Neural crest cell (in vitro differentiated cells): Measurements from ENCODE around the gene TBC1D2B. TPM values are rescaled to one million over a fixed set of nuclear protein-coding genes. Genes with fewer than 3 reads are reported as not detected.
"Not testable (repeated sequence)": the region's sequence is repeated elsewhere in the genome, so short reads cannot be mapped to it uniquely, and the experiment has no call there.

Experiments used
- DNase-seq: peaks from one replicate; pipeline ENCODE4 v3.0.0; 2021; ENCODE audit warnings: low read depth, mixed read lengths, low spot score
- H3K27ac Mint-ChIP-seq: one replicate; pipeline ENCODE4 v1.8.0; 2021; ENCODE audit warnings: mild to moderate bottlenecking, mixed read lengths; ENCODE audit not compliant: unreplicated experiment
- H3K27me3 Mint-ChIP-seq: 2 replicates; pipeline ENCODE4 v1.8.0; 2021; ENCODE audit warnings: low read depth, mild to moderate bottlenecking, mixed read lengths
- H3K36me3 Mint-ChIP-seq: 2 replicates; pipeline ENCODE4 v1.8.0; 2021; ENCODE audit warnings: low read depth, mild to moderate bottlenecking, mixed read lengths
- H3K4me1 Mint-ChIP-seq: 2 replicates; pipeline ENCODE4 v1.8.0; 2021; ENCODE audit warnings: mixed read lengths
- H3K4me3 Mint-ChIP-seq: one replicate; pipeline ENCODE4 v1.8.0; 2021; ENCODE audit warnings: mild to moderate bottlenecking, mixed read lengths
- H3K9me3 Mint-ChIP-seq: 2 replicates; pipeline ENCODE4 v1.8.0; 2021; ENCODE audit warnings: mixed read lengths
- CTCF ChIP-seq: fragments of 200-600 bp; sonication (generic); conservative IDR thresholded peaks from 2 replicates; pipeline ENCODE4 v1.5.0; 2021; ENCODE audit warnings: antibody characterized with exemption, mild to moderate bottlenecking
- total RNA-seq: library from RNA; stranded (reverse); gene quantifications from 2 replicates; pipeline ENCODE4 v1.2.1, GENCODE V29; 2021

Gene TBC1D2B
- total RNA-seq, 1 donor from 2014 or later = 21.8 TPM

DNA sequence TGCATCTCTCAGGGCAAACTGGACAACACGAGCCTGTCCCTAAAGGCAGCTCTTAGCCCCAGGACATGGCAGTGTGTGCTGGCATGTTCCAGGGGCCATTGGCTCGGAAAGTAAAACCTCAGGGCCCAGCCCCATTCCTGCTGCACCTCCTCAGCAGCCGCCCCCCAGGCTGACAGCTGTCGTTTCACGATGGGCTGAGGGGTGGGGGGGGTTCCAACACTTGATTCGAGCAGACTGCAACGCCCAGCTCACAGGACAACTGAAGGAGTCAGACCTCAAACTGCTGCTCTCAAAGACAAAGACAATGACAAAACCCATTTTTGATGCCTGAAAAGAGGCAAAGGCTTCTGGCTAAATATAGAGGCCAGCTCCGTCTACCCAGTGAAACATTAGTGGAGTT, 81.3 kb downstream of the TBC1D2B start:
- H3K27me3 Mint-ChIP-seq, H3K9me3 Mint-ChIP-seq, H3K4me3 Mint-ChIP-seq, H3K36me3 Mint-ChIP-seq, H3K27ac Mint-ChIP-seq, DNase-seq: not testable (repeated sequence)
- H3K4me1 Mint-ChIP-seq = peaks cover 18% of the 10 kb centered on the region

DNA sequence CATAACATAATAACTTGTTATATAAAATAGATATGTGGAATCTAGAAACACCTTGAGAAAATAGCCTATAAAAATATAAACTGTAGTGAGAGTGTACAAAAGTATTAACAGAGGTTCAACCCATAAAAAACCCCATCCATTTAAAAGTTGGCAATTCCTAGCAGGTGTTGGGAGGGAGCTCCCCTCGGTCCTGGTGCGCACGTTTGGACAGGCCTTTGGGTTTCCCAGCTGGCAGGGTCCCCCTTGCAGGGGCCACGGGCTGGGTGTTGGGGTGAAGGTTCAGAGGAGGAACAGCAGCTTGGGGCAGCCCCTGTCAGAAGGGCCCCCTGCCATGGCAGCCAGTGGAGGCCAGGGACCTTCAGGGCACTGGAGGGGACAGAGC, 82.0 kb downstream of the TBC1D2B start:
- H3K4me1 Mint-ChIP-seq = peaks cover 20% of the 10 kb centered on the region
- not testable (repeated sequence) for DNase-seq, H3K4me3 Mint-ChIP-seq, H3K27ac Mint-ChIP-seq, H3K27me3 Mint-ChIP-seq, H3K9me3 Mint-ChIP-seq, H3K36me3 Mint-ChIP-seq

DNA sequence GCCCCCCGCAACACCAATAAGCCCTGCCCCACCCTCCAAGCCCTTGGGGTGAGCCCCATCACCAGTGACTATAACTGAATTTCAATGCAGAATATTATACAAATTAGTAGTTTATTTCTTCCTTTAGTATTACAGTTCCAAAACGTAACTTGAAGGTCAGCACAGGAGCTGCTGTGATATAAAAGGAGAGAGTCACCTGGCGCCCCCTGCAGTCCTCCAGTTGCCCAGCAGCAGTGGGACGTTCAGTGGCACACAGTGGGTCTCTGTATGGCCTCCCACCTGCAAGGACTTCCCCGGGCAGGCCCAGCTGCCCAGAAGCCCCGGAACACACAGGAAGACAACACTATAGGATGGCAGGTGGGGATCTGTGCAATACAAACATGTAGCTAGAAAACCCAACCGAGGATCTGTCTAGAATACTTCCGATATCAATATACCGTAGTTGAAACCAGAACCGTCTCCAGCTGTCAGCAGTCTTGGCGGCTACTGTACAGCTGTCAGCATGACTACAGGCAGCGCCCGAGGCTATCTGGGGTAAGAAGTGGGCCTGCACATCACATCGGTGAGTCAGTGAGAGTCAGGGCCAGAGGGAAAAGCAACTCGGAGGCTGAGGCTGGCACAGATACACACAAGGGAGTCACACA, 82.5 kb downstream of the TBC1D2B start:
- H3K27ac Mint-ChIP-seq, H3K27me3 Mint-ChIP-seq, H3K9me3 Mint-ChIP-seq, H3K36me3 Mint-ChIP-seq, H3K4me3 Mint-ChIP-seq, DNase-seq: not testable (repeated sequence)
- peaks cover 21% of the 10 kb centered on the region for H3K4me1 Mint-ChIP-seq
- TF ChIP-seq CTCF = peak; percentile 31

- not testable (repeated sequence) for H3K36me3 Mint-ChIP-seq, H3K27ac Mint-ChIP-seq, DNase-seq, H3K4me3 Mint-ChIP-seq, H3K9me3 Mint-ChIP-seq, H3K27me3 Mint-ChIP-seq
- H3K4me1 Mint-ChIP-seq = peaks cover 23% of the 10 kb centered on the region
Measured at GRCh38 chr15:77993970-77994693, 83.4 kb downstream of the TBC1D2B start.

- Mint-ChIP-seq H3K4me1 (peaks cover 28% of the 10 kb centered on the region), H3K27me3 (no peaks in the 10 kb centered on the region), H3K9me3 (no peaks in the 10 kb centered on the region), H3K4me3 (no peak overlapping the region), H3K36me3 (no peaks in the 10 kb centered on the region), H3K27ac (peak overlapping the region; percentile 78)
- no peak for DNase-seq
- no peak for TF ChIP-seq CTCF
Measured at GRCh38 chr15:77993374-77993911, 84.1 kb downstream of the TBC1D2B start.

GRCh38 chr15:77992356-77993222, 84.9 kb downstream of the TBC1D2B start:
- Mint-ChIP-seq H3K27me3 (no peaks in the 10 kb centered on the region), H3K4me3 (no peak overlapping the region), H3K9me3 (no peaks in the 10 kb centered on the region), H3K4me1 (peaks cover 33% of the 10 kb centered on the region), H3K36me3 (no peaks in the 10 kb centered on the region), H3K27ac (peak overlapping the region; percentile 78)
- no peak for DNase-seq
- no peak for TF ChIP-seq CTCF

- not testable (repeated sequence) for H3K36me3 Mint-ChIP-seq, H3K27me3 Mint-ChIP-seq, DNase-seq, H3K9me3 Mint-ChIP-seq
- H3K4me3 Mint-ChIP-seq = peak overlapping the region; percentile 39
- H3K27ac Mint-ChIP-seq = peak overlapping the region; percentile 68
- peaks cover 33% of the 10 kb centered on the region for H3K4me1 Mint-ChIP-seq
Measured at GRCh38 chr15:77991658-77992201, 85.8 kb downstream of the TBC1D2B start.
